ENCODE measurements around the gene PRR16. TPM values are rescaled to one million over a fixed set of nuclear protein-coding genes. Genes with fewer than 3 reads are reported as not detected.

PRR16 gene
- total RNA-seq, 6 experiments from 2014 or later = 53.5 to 74.0 (median 61.2) TPM

DNA sequence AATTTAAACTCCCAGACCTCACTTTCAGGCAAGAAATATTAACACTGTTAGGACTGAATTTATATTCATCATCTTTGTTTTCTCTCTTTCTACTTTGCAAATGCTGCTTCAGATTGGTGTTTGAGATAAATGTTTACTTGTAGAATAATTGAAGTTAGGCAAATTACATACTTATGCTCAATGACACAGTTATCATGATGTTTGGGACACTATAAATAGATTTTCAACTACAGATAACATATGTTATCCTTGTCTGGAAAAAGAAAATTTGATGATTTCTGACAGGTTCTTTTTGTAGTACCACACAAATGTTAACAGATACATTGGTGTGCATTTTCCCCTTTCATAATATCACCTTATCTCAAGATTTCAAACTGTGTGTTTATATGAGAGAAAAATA, 7.9 kb downstream of the PRR16 start:
- peaks cover 4% of the 10 kb centered on the region; the same call in 1 of the 2 replicates for H3K36me3 Mint-ChIP-seq (ENCODE audit: low read depth)
- H3K27ac Mint-ChIP-seq = no peak overlapping the region
- no peaks in the 10 kb centered on the region; the same call in 1 of the 2 replicates for H3K27me3 Mint-ChIP-seq (ENCODE audit: insufficient read depth)
- H3K4me1 Mint-ChIP-seq (ENCODE audit: low read depth) = peaks cover 86% of the 10 kb centered on the region
- TF ChIP-seq, protein P1, sequence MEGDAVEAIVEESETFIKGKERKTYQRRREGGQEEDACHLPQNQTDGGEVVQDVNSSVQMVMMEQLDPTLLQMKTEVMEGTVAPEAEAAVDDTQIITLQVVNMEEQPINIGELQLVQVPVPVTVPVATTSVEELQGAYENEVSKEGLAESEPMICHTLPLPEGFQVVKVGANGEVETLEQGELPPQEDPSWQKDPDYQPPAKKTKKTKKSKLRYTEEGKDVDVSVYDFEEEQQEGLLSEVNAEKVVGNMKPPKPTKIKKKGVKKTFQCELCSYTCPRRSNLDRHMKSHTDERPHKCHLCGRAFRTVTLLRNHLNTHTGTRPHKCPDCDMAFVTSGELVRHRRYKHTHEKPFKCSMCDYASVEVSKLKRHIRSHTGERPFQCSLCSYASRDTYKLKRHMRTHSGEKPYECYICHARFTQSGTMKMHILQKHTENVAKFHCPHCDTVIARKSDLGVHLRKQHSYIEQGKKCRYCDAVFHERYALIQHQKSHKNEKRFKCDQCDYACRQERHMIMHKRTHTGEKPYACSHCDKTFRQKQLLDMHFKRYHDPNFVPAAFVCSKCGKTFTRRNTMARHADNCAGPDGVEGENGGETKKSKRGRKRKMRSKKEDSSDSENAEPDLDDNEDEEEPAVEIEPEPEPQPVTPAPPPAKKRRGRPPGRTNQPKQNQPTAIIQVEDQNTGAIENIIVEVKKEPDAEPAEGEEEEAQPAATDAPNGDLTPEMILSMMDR (IDR thresholded peaks at IDR 0.05) = no peak
- no peak overlapping the region for H3K4me3 Mint-ChIP-seq
- no peak for DNase-seq
- H3K9me3 Mint-ChIP-seq = no peaks in the 10 kb centered on the region

DNA sequence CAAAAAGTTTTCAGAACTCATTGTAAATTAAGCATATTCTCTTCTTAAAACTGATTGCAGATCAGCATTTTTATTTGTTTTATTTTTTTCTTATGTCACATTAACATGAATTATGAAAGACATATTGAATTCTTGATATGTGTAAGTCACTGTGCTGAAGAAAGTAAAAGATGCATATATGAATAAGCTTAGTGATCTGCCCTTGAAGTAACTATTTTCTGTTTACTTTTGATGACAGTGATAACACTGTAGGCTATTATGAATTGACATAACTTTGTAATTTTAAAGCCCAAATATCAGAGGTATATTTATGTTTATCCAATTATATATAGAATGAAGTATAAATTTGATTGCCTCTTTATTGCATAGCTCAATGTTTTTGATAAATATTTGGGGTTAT, 8.8 kb downstream of the PRR16 start:
- no peak overlapping the region for H3K27ac Mint-ChIP-seq
- peaks cover 85% of the 10 kb centered on the region for H3K4me1 Mint-ChIP-seq (ENCODE audit: low read depth)
- H3K4me3 Mint-ChIP-seq = no peak overlapping the region
- DNase-seq = no peak
- TF ChIP-seq, protein P1 (IDR thresholded peaks at IDR 0.05) = no peak
- H3K9me3 Mint-ChIP-seq = no peaks in the 10 kb centered on the region
- peaks cover 4% of the 10 kb centered on the region; the same call in 1 of the 2 replicates for H3K36me3 Mint-ChIP-seq (ENCODE audit: low read depth)
- H3K27me3 Mint-ChIP-seq (ENCODE audit: insufficient read depth) = no peaks in the 10 kb centered on the region; the same call in 1 of the 2 replicates

DNA sequence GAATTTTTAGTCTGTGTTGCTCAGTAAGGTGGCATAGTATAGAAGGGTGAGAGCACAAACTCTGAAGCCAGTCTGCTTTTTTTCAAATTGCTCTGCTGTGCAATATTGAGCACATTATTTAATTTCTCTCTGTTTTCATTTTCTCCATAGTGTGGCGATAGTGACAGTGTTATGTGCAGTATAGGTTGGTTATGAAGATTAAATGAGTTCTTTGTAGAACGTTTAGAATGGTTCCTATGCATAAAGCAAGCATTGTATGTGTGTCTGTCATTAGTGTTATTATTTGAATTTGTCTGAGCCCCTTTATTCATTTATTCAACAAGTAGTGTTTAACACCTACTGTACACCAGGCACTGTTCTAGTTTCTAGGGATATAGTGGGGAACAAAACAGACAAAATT, 9.2 kb downstream of the PRR16 start:
- peaks cover 85% of the 10 kb centered on the region for H3K4me1 Mint-ChIP-seq (ENCODE audit: low read depth)
- H3K9me3 Mint-ChIP-seq = no peaks in the 10 kb centered on the region
- DNase-seq = no peak
- no peak overlapping the region for H3K27ac Mint-ChIP-seq
- no peaks in the 10 kb centered on the region; the same call in 1 of the 2 replicates for H3K27me3 Mint-ChIP-seq (ENCODE audit: insufficient read depth)
- H3K4me3 Mint-ChIP-seq = no peak overlapping the region
- TF ChIP-seq, protein P1 (IDR thresholded peaks at IDR 0.05) = no peak
- H3K36me3 Mint-ChIP-seq (ENCODE audit: low read depth) = peaks cover 4% of the 10 kb centered on the region; the same call in 1 of the 2 replicates

DNA sequence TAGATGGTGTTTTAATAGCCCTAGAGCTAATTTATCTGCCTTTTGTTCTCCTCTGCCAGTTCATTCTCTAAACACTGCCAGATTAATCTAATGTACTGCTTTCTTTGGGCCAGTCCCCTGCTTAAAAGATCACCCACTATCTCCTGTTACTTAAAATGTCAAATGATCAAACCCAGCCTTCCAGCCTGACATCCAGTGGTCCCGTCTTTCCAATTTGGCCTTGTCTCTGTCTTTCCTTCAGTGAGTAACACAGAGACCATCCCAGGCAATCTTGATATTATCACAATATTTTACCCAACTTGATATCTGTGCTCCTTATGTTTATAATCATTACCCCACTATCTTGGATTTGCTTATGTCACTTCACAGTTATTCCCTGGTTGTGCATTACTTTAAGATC, 12.0 kb downstream of the PRR16 start:
- DNase-seq = no peak
- TF ChIP-seq, protein P1 (IDR thresholded peaks at IDR 0.05) = no peak

DNA sequence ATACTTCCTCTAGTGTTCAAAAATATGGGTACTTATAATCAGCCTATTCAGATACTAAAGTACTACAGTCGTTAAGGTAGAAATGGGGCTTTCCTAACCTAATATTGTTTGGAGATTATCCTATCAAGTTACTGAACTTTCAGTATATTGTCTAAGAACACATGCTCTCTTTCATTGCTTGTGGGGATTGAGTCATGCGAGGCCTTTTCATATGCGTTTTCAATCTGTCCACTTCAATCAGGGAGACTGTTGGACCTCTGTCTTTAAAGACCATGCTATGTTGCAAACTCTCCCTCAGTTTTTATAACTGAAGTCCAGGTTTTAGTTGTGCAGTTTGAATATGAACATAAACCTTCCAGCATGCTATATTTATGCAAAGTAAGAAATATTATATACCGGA, 15.0 kb downstream of the PRR16 start:
- Mint-ChIP-seq H3K4me1 (ENCODE audit: low read depth) (peaks cover 55% of the 10 kb centered on the region), H3K27me3 (ENCODE audit: insufficient read depth) (no peaks in the 10 kb centered on the region; the same call in 1 of the 2 replicates), H3K9me3 (no peaks in the 10 kb centered on the region), H3K36me3 (ENCODE audit: low read depth) (peaks cover 18% of the 10 kb centered on the region), H3K4me3 (no peak overlapping the region), H3K27ac (no peak overlapping the region; the same call in 1 of the 2 replicates)
- TF ChIP-seq, protein P1 (IDR thresholded peaks at IDR 0.05) = no peak
- peak; percentile 34 for DNase-seq

More for the DNA sequence above, 12.0 kb downstream of the PRR16 start:
- Mint-ChIP-seq H3K4me3 (no peak overlapping the region), H3K9me3 (no peaks in the 10 kb centered on the region), H3K4me1 (ENCODE audit: low read depth) (peaks cover 85% of the 10 kb centered on the region), H3K27ac (peak overlapping the region; percentile 2; the same call in 1 of the 2 replicates), H3K27me3 (ENCODE audit: insufficient read depth) (no peaks in the 10 kb centered on the region; the same call in 1 of the 2 replicates), H3K36me3 (ENCODE audit: low read depth) (0 out of 2 replicates have a peak, but pooled peaks cover 4% of the 10 kb centered on the region)

All from HFFc6 (cell line).